ENCODE measurements around the gene C8G.

Gene C8G

GRCh38 chr9:136988872-136989271 is 43.8 kb downstream of the C8G start:
- no peak for DNase-seq

- DNase-seq: no peak
These were observed 45.3 kb downstream of the C8G start for GRCh38 chr9:136990242-136990911.

GRCh38 chr9:136991993-136992818 is 47.2 kb downstream of the C8G start, which contains the start of gene PAXX:
PAXX (plus strand) TSS chr9:136992422; CDS start chr9:136992444, 22 bp downstream.
- peak; percentile 93 to 95 for DNase-seq

- DNase-seq: no peak
These were observed 47.9 kb downstream of the C8G start for GRCh38 chr9:136992819-136993369.

- no peak for DNase-seq
These were observed 49.3 kb downstream of the C8G start for GRCh38 chr9:136994180-136994887.

- DNase-seq: no peak
These were observed 49.8 kb downstream of the C8G start for GRCh38 chr9:136994888-136995230.

GRCh38 chr9:136995362-136995761 is 50.3 kb downstream of the C8G start:
- no peak for DNase-seq

- DNase-seq: no peak
These were observed 50.8 kb downstream of the C8G start for GRCh38 chr9:136995772-136996311.
